B cell (primary cell): ENCODE measurements around the gene RNF26. TPM values are rescaled to one million over a fixed set of nuclear protein-coding genes. Genes with fewer than 3 reads are reported as not detected.

Experiments used
- ATAC-seq: fragments of 200-7000 bp; cut with Tn5 transposase; one replicate; pipeline ENCODE4 v1.10.0; 2021; ENCODE audit warnings: low read depth, mild to moderate bottlenecking, moderate number of reproducible peaks, moderate library complexity
- CTCF ChIA-PET: fragments of 350-600 bp; sonication (Branson Sonifier 250); formaldehyde crosslinking; loops from one replicate; lab custom pipeline; 2021; ENCODE audit warnings: antibody characterized with exemption, inconsistent platforms; lab: Charles Lee
- POLR2A ChIA-PET: fragments of 350-600 bp; sonication (Branson Sonifier 250); formaldehyde crosslinking; loops from one replicate; lab custom pipeline; 2021; ENCODE audit warnings: antibody characterized with exemption; lab: Charles Lee
- DNase-seq: peaks from one replicate; pipeline ENCODE4 v3.0.0; 2013
- H2AFZ ChIP-seq: 2 replicates; pipeline ENCODE4 v1.6.1; 2012; ENCODE audit warnings: mild to moderate bottlenecking, low read depth, low read length; ENCODE audit not compliant: insufficient read depth, poor library complexity, severe bottlenecking
- H3K27ac ChIP-seq, 2 donors: 1 replicate in 1 of 2; 2 replicates in 1 of 2; pipeline ENCODE4 v1.5.1; 2012 to 2013; ENCODE audit warnings: low read length in 2 of 2, mild to moderate bottlenecking in 2 of 2, moderate library complexity in 1 of 2
- H3K27me3 ChIP-seq, 4 experiments: fragments of 200-600 bp in 1 of 4; sonication (generic) in 1 of 4; replicated peaks in 1 of 4; 1 replicate in 2 of 4; 2 replicates in 2 of 4; pipeline versions ENCODE4 v1.6.1 to v1.7.0; 2013 to 2016; ENCODE audit warnings: low read length in 3 of 4, mild to moderate bottlenecking in 2 of 4, mixed read lengths in 1 of 4, moderate library complexity in 1 of 4; ENCODE audit not compliant: insufficient read depth in 4 of 4, control insufficient read depth in 3 of 4; ENCODE audit errors: control extremely low read depth in 1 of 4
- H3K36me3 ChIP-seq, 2 experiments: replicated peaks in 1 of 2; 1 replicate in 1 of 2; 2 replicates in 1 of 2; pipeline versions ENCODE4 v1.6.1 to v1.7.1; 2013; ENCODE audit warnings: low read length in 1 of 2; ENCODE audit not compliant: insufficient read depth in 2 of 2, control insufficient read depth in 1 of 2; ENCODE audit errors: control extremely low read depth in 1 of 2, extremely low read depth in 1 of 2
- H3K4me1 ChIP-seq, 2 donors: fragments of 200-600 bp in 1 of 2; sonication (generic) in 1 of 2; 1 replicate in 1 of 2; 2 replicates in 1 of 2; pipeline versions ENCODE4 v1.5.1 to v1.6.1; 2013 to 2017; ENCODE audit warnings: low read length in 2 of 2; ENCODE audit not compliant: control insufficient read depth in 2 of 2, insufficient read depth in 2 of 2
- H3K4me2 ChIP-seq: replicated peaks from 2 replicates; pipeline ENCODE3; 2012; ENCODE audit warnings: mild to moderate bottlenecking, low read depth, low read length; ENCODE audit not compliant: poor library complexity, severe bottlenecking
- H3K4me3 ChIP-seq, 5 experiments: fragments of 200-600 bp in 1 of 5; sonication (generic) in 1 of 5; 1 replicate in 3 of 5; 2 replicates in 2 of 5; pipeline versions ENCODE4 v1.5.1 to v1.7.0; 2011 to 2016; ENCODE audit warnings: low read length in 4 of 5, mild to moderate bottlenecking in 4 of 5, low read depth in 2 of 5, control low read depth in 1 of 5, moderate library complexity in 1 of 5; ENCODE audit not compliant: insufficient read depth in 1 of 5; ENCODE audit errors: control extremely low read depth in 1 of 5, extremely low read depth in 1 of 5
- H3K79me2 ChIP-seq: fragments of 200-600 bp; sonication (generic); one replicate; pipeline ENCODE4 v1.6.0; 2016; ENCODE audit warnings: low read length; ENCODE audit not compliant: control insufficient read depth, insufficient read depth
- H3K9ac ChIP-seq: fragments of 200-600 bp; sonication (generic); 2 replicates; pipeline ENCODE4 v1.6.1; 2017; ENCODE audit warnings: mild to moderate bottlenecking, low read length, moderate library complexity
- H3K9me3 ChIP-seq, 3 donors: one replicate each; pipeline versions ENCODE4 v1.6.1 to v1.7.1; 2013; ENCODE audit warnings: low read length in 2 of 3; ENCODE audit not compliant: control insufficient read depth in 2 of 3, insufficient read depth in 1 of 3; ENCODE audit errors: control extremely low read depth in 1 of 3
- H4K20me1 ChIP-seq: 2 replicates; pipeline ENCODE4 v1.6.0; 2012; ENCODE audit warnings: mild to moderate bottlenecking, low read length; ENCODE audit not compliant: insufficient read depth, control insufficient read depth, poor library complexity, severe bottlenecking
- H3K27ac Mint-ChIP-seq: one replicate; pipeline ENCODE4 v1.8.0; 2021; ENCODE audit warnings: mixed read lengths
- H3K27me3 Mint-ChIP-seq: one replicate; pipeline ENCODE4 v1.8.0; 2021; ENCODE audit warnings: mixed read lengths
- H3K4me1 Mint-ChIP-seq: one replicate; pipeline ENCODE4 v1.8.0; 2021; ENCODE audit warnings: mixed read lengths
- H3K4me3 Mint-ChIP-seq: one replicate; pipeline ENCODE4 v1.8.0; 2021; ENCODE audit warnings: mixed read lengths
- H3K9me3 Mint-ChIP-seq: one replicate; pipeline ENCODE4 v1.8.0; 2022; ENCODE audit warnings: mixed read lengths; ENCODE audit not compliant: insufficient read depth
- EZH2 ChIP-seq: IDR thresholded peaks from 2 replicates; pipeline ENCODE4 v1.6.1; 2012; ENCODE audit warnings: borderline replicate concordance, low read depth, mild to moderate bottlenecking, moderate library complexity, low read length; ENCODE audit not compliant: insufficient read depth, poor library complexity, severe bottlenecking
- WGBS: methylation state at CpG from one replicate; pipeline ENCODE4 v1.1.5; 2013; ENCODE audit warnings: missing lambda C conversion rate; ENCODE audit not compliant: insufficient coverage; 5-methylcytosine and 5-hydroxymethylcytosine counted together
- intact Hi-C: fragments of 100-400 bp; cut with micrococcal nuclease; formaldehyde crosslinking; loops from one replicate; pipeline ENCODE4 v1.10.0; 2022
- polyA plus RNA-seq: library from polyadenylated mRNA; depleted of rRNA; stranded (reverse); fragments of >200 nt; gene quantifications from 2 replicates; pipeline ENCODE4 v1.2.3, GENCODE V29; 2012
- total RNA-seq, 2 donors: library from RNA; stranded (reverse); fragments of 120-200 nt in 1 of 2; gene quantifications; 1 replicate in 1 of 2; 2 replicates in 1 of 2; pipeline versions ENCODE4 v1.2.3 to v1.2.4, GENCODE V29; 2013 to 2022
- TF ChIP-seq, protein P1 (sequence below): fragments of 200-600 bp; IDR thresholded peaks from one replicate; pipeline ENCODE4 v1.8.0; 2022; ENCODE audit warnings: antibody characterized with exemption, mild to moderate bottlenecking

The RNF26 gene
- total and polyA plus RNA-seq, 2 donors (not counting 1 experiment from before 2014, with no cell fraction given): 15.5 to 21.8 TPM

DNA sequence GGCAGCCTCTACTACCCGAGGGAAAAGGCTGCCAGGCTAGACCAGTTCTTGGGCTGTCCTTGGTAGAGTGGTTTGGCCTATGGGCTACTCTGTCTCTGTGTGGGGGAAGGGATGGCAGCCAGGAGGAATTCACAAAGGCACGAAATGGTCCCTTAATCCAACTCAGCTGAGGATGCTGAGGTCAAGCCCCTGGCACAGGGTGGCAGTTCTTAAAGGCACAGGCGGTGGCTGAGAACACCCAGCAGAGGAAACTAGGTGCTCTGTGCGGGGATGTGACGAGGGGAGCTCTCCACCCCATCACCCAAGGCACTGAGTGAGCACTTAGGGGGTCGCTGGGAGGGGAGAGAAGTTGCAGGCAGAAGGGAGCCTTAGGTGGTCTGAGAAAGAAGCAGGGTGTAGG lies 12.3 kb downstream of the RNF26 start, which contains the start of gene MFRP:
TSS of gene MFRP (minus strand) at position 101 of the 400 bp plus-strand sequence. CDS start 192 bp downstream, outside the sequence.
- Histone ChIP-seq H2AFZ (no peak within 1 kb of the TSS), H3K9ac (no peak within 1 kb of the TSS), H3K4me2 (no peak within 1 kb of the TSS), H3K79me2 (no peaks in the 10 kb centered on the region), H3K27me3 (peaks cover 0 to 38% (median 10%) of the 10 kb centered on the region in 4 experiments), H3K9me3 (no peaks in the 10 kb centered on the region), H4K20me1 (no peaks in the 10 kb centered on the region), H3K27ac (no peak within 1 kb of the TSS), H3K4me3 (no peak within 1 kb of the TSS), H3K4me1 (peaks cover 4% of the 10 kb centered on the region in 2 donors), H3K36me3 (no peaks in the 10 kb centered on the region)
- ATAC-seq (no peak), DNase-seq (no peak)
- CTCF ChIA-PET: interaction anchor here (1.1 to 2.2 kb wide), 2 partner anchors 10 to 21 kb away, joined by 3 to 12 read pairs; no protein-coding TSS in a partner anchor
- TF ChIP-seq, protein P1, sequence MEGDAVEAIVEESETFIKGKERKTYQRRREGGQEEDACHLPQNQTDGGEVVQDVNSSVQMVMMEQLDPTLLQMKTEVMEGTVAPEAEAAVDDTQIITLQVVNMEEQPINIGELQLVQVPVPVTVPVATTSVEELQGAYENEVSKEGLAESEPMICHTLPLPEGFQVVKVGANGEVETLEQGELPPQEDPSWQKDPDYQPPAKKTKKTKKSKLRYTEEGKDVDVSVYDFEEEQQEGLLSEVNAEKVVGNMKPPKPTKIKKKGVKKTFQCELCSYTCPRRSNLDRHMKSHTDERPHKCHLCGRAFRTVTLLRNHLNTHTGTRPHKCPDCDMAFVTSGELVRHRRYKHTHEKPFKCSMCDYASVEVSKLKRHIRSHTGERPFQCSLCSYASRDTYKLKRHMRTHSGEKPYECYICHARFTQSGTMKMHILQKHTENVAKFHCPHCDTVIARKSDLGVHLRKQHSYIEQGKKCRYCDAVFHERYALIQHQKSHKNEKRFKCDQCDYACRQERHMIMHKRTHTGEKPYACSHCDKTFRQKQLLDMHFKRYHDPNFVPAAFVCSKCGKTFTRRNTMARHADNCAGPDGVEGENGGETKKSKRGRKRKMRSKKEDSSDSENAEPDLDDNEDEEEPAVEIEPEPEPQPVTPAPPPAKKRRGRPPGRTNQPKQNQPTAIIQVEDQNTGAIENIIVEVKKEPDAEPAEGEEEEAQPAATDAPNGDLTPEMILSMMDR: no peak
- no peak for TF ChIP-seq EZH2
- 57% methylated on average over 2 of the region's 6 CpGs for WGBS
- Mint-ChIP-seq H3K27me3 (peaks cover 61% of the 10 kb centered on the region), H3K4me1 (peaks cover 5% of the 10 kb centered on the region), H3K9me3 (no peaks in the 10 kb centered on the region), H3K4me3 (no peak within 1 kb of the TSS), H3K27ac (no peak within 1 kb of the TSS)
- POLR2A ChIA-PET: no interaction called here
- intact Hi-C loops: no loop called here

DNA sequence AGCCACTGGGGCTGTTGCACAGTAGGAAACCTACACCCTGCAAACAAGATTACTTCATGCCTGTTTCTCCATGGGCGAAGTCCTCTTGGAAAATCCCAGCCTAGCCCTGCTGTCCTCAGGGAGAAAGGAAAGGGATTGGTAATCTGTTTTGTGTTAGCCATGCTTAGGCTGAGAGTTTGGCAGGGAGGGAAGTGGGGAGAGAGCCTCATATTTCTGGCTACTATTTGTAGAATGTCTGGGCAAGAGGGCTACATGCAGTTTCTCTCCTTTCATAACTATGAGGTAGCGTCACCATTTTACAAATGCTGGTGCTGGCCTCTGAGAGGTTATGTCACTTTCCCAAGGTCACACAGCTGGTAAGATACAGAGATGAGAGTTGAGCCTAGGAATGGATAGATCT lies 12.9 kb downstream of the RNF26 start:
- H3K9ac ChIP-seq: no peak overlapping the region
- H3K9me3 ChIP-seq: no peaks in the 10 kb centered on the region
- no peak overlapping the region for H2AFZ ChIP-seq
- H3K36me3 ChIP-seq: no peaks in the 10 kb centered on the region
- TF ChIP-seq, protein P1: no peak
- TF ChIP-seq EZH2: no peak
- Mint-ChIP-seq H3K4me1 (no peaks in the 10 kb centered on the region), H3K27ac (no peak overlapping the region), H3K9me3 (no peaks in the 10 kb centered on the region), H3K4me3 (no peak overlapping the region), H3K27me3 (peaks cover 61% of the 10 kb centered on the region)
- no peaks in the 10 kb centered on the region for H3K79me2 ChIP-seq
- ATAC-seq (no peak), DNase-seq (no peak)
- H3K4me3 ChIP-seq: no peak overlapping the region
- ChIA-PET CTCF (interaction anchor here (1.1 to 2.2 kb wide), 2 partner anchors 9 to 22 kb away, joined by 3 to 12 read pairs; no protein-coding TSS in a partner anchor), POLR2A (no interaction called here)
- 100% methylated on average over 1 of the region's 2 CpGs for WGBS
- H3K27ac ChIP-seq: no peak overlapping the region
- peaks cover 0 to 37% (median 10%) of the 10 kb centered on the region in 4 experiments for H3K27me3 ChIP-seq
- H3K4me1 ChIP-seq: no peaks in the 10 kb centered on the region
- intact Hi-C loops: no loop called here
- H4K20me1 ChIP-seq: no peaks in the 10 kb centered on the region
- no peak overlapping the region for H3K4me2 ChIP-seq
